AG04450 (cell line): ENCODE results near the gene C5orf15. TPM values are rescaled to one million over a fixed set of nuclear protein-coding genes. Genes with fewer than 3 reads are reported as not detected.

Experiments
- CTCF ChIA-PET: fragments of 300-600, 350-600 bp; formaldehyde crosslinking; extraction: SDS; loops from one replicate; lab custom pipeline; 2022; ENCODE audit warnings: antibody characterized with exemption, inconsistent platforms; lab: Charles Lee
- POLR2A ChIA-PET: fragments of 350-600 bp; formaldehyde crosslinking; extraction: SDS; loops from one replicate; lab custom pipeline; 2021; ENCODE audit warnings: antibody characterized with exemption, inconsistent platforms; lab: Yijun Ruan, JAX
- DNase-seq: peaks from one replicate; pipeline ENCODE4 v3.0.0-alpha.2; 2011; ENCODE audit warnings: low read depth, low spot score
- H3K27ac ChIP-seq: one replicate; pipeline ENCODE4 v1.5.1; 2012; ENCODE audit warnings: low read depth, low read length, control low read depth
- H3K27me3 ChIP-seq: one replicate; pipeline ENCODE4 v1.6.0; 2012; ENCODE audit warnings: low read length; ENCODE audit not compliant: control insufficient read depth, insufficient read depth
- H3K4me3 ChIP-seq: 2 replicates; pipeline ENCODE4 v1.5.1; 2011; ENCODE audit warnings: mild to moderate bottlenecking, low read depth, low read length, control low read depth
- H3K9me3 ChIP-seq: 2 replicates; pipeline ENCODE4 v1.5.1; 2012; ENCODE audit warnings: low read length; ENCODE audit not compliant: control insufficient read depth, insufficient read depth
- CTCF ChIP-seq: IDR thresholded peaks from 2 replicates; pipeline ENCODE4 v1.5.1; 2011; ENCODE audit warnings: low read depth, low read length, control low read depth, inconsistent platforms
- polyA plus RNA-seq: library from polyadenylated mRNA; depleted of rRNA; stranded (reverse); fragments of >200 nt; gene quantifications from 2 replicates; pipeline ENCODE4 v1.2.3, GENCODE V29; 2011

Gene C5orf15
- polyA plus RNA-seq, 1 experiment, result 92.9 TPM

GRCh38 chr5:133970325-133970909, 2.0 kb upstream of the C5orf15 start:
- H3K27me3 ChIP-seq, result no peaks in the 10 kb centered on the region
- TF ChIP-seq CTCF, result no peak
- H3K27ac ChIP-seq, result no peak overlapping the region
- no peak for DNase-seq
- no peak overlapping the region for H3K4me3 ChIP-seq
- no peaks in the 10 kb centered on the region; the same call in 1 of the 2 replicates for H3K9me3 ChIP-seq
- ChIA-PET POLR2A (interaction anchor here (1.1 kb wide), 1 partner anchor 34 kb away, joined by 4 read pairs; the partner anchor contains the start of gene VDAC1), CTCF (interaction anchor here (0.5 to 3.9 kb wide), 3 partner anchors 10 to 69 kb away, joined by 3 to 32 read pairs (median 6); no protein-coding TSS in a partner anchor)

GRCh38 chr5:133969654-133970324, 1.4 kb upstream of the C5orf15 start:
- Histone ChIP-seq H3K9me3 (no peaks in the 10 kb centered on the region; the same call in 1 of the 2 replicates), H3K27me3 (no peaks in the 10 kb centered on the region), H3K27ac (peak overlapping the region; percentile 47), H3K4me3 (no peak overlapping the region)
- ChIA-PET CTCF (interaction anchor here (0.5 to 3.9 kb wide), 4 partner anchors 8 to 69 kb away, joined by 3 to 32 read pairs (median 5); no protein-coding TSS in a partner anchor), POLR2A (interaction anchor here (0.7 to 1.1 kb wide), 2 partner anchors 32 to 35 kb away, joined by 3 to 4 read pairs; partner anchors contain the start of gene VDAC1)
- TF ChIP-seq CTCF, result no peak
- no peak for DNase-seq

- CTCF ChIA-PET, result no interaction called here
- Histone ChIP-seq H3K27me3 (no peaks in the 10 kb centered on the region), H3K4me3 (peak overlapping the region; percentile 99), H3K27ac (peak overlapping the region; percentile 75), H3K9me3 (peaks cover 4% of the 10 kb centered on the region)
- TF ChIP-seq CTCF, result no peak
- POLR2A ChIA-PET, result no interaction called here
- DNase-seq, result no peak
Observed at GRCh38 chr5:133967698-133968203, 674 bp downstream of the C5orf15 start.

GRCh38 chr5:133967124-133967523, 1.3 kb downstream of the C5orf15 start:
- H3K4me3 ChIP-seq, result peak overlapping the region; percentile 99

More at GRCh38 chr5:133967124-133967523, 1.3 kb downstream of the C5orf15 start:
- no peaks in the 10 kb centered on the region for H3K27me3 ChIP-seq
- H3K9me3 ChIP-seq, result peaks cover 4% of the 10 kb centered on the region
- DNase-seq, result no peak
- ChIA-PET CTCF (interaction anchor here (1.4 kb wide), 1 partner anchor 13 kb away, joined by 7 read pairs; no protein-coding TSS in a partner anchor), POLR2A (no interaction called here)
- TF ChIP-seq CTCF, result no peak
- no peak overlapping the region for H3K27ac ChIP-seq
